Measurements from ENCODE around the gene DTNB. TPM values are rescaled to one million over a fixed set of nuclear protein-coding genes. Genes with fewer than 3 reads are reported as not detected.
"Not testable (repeated sequence)": the region's sequence is repeated elsewhere in the genome, so short reads cannot be mapped to it uniquely, and the experiment has no call there.

Gene DTNB
- total RNA-seq, 4 donors from 2014 or later = 12.4 to 28.8 (median 14.9) TPM

- Histone ChIP-seq H3K36me3 (no peaks in the 10 kb centered on the region), H3K4me1 (no peaks in the 10 kb centered on the region), H3K4me3 (no peak overlapping the region), H3K27ac (no peak overlapping the region), H3K27me3 (no peaks in the 10 kb centered on the region), H3K9me3 (no peaks in the 10 kb centered on the region)
- intact Hi-C loops (cut with DNase I; ENCODE audit: low total_unique reads) = no loop called here
- TF ChIP-seq, protein P1, sequence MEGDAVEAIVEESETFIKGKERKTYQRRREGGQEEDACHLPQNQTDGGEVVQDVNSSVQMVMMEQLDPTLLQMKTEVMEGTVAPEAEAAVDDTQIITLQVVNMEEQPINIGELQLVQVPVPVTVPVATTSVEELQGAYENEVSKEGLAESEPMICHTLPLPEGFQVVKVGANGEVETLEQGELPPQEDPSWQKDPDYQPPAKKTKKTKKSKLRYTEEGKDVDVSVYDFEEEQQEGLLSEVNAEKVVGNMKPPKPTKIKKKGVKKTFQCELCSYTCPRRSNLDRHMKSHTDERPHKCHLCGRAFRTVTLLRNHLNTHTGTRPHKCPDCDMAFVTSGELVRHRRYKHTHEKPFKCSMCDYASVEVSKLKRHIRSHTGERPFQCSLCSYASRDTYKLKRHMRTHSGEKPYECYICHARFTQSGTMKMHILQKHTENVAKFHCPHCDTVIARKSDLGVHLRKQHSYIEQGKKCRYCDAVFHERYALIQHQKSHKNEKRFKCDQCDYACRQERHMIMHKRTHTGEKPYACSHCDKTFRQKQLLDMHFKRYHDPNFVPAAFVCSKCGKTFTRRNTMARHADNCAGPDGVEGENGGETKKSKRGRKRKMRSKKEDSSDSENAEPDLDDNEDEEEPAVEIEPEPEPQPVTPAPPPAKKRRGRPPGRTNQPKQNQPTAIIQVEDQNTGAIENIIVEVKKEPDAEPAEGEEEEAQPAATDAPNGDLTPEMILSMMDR (IDR thresholded peaks at IDR 0.05) = no peak
- TF ChIP-seq POLR2A (IDR thresholded peaks at IDR 0.05) = no peak
- DNase-seq = no peak
Observed at GRCh38 chr2:25671622-25672021, 1.8 kb downstream of the DTNB start.

- Histone ChIP-seq H3K9me3 (no peaks in the 10 kb centered on the region), H3K36me3 (no peaks in the 10 kb centered on the region), H3K27ac (no peak overlapping the region), H3K4me1 (no peaks in the 10 kb centered on the region), H3K4me3 (no peak overlapping the region), H3K27me3 (no peaks in the 10 kb centered on the region)
- no peak for DNase-seq
- TF ChIP-seq, protein P1 (IDR thresholded peaks at IDR 0.05) = no peak
- TF ChIP-seq POLR2A (IDR thresholded peaks at IDR 0.05) = no peak
- intact Hi-C loops (cut with DNase I; ENCODE audit: low total_unique reads) = no loop called here
Observed at GRCh38 chr2:25669520-25669919, 3.9 kb downstream of the DTNB start.

- H3K4me1 ChIP-seq = no peaks in the 10 kb centered on the region
- DNase-seq = no peak
- TF ChIP-seq, protein P1 (IDR thresholded peaks at IDR 0.05) = no peak
- TF ChIP-seq POLR2A (IDR thresholded peaks at IDR 0.05) = no peak
- H3K36me3 ChIP-seq = no peaks in the 10 kb centered on the region
- H3K27me3 ChIP-seq = no peaks in the 10 kb centered on the region
- H3K27ac ChIP-seq = no peak overlapping the region
- intact Hi-C loops (cut with DNase I; ENCODE audit: low total_unique reads) = no loop called here
- no peaks in the 10 kb centered on the region for H3K9me3 ChIP-seq
- no peak overlapping the region for H3K4me3 ChIP-seq
Observed at GRCh38 chr2:25666218-25666617, 7.2 kb downstream of the DTNB start.

DNA sequence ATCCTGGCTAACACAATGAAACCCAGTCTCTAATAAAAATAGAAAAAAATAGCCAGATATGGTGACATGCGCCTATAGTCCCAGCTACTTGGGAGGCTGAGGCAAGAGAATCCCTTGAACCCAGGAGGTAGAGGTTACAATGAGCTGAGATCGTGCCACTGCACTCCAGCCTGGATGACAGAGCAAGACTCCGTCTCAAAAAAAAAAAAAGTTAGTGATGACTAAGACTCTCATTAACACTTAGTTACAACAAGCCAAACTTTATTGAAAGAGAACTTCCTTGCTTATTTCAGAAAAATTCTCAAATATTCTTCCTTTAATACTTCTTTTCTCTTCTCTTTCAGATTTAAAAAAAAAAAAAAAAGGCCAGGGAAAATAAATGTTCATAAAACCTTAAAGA lies 7.9 kb downstream of the DTNB start:
- H3K27me3 ChIP-seq; DNase-seq; H3K4me1 ChIP-seq; H3K4me3 ChIP-seq; H3K27ac ChIP-seq; H3K9me3 ChIP-seq; H3K36me3 ChIP-seq; intact Hi-C loops (cut with DNase I; ENCODE audit: low total_unique reads): not testable (repeated sequence)

DNA sequence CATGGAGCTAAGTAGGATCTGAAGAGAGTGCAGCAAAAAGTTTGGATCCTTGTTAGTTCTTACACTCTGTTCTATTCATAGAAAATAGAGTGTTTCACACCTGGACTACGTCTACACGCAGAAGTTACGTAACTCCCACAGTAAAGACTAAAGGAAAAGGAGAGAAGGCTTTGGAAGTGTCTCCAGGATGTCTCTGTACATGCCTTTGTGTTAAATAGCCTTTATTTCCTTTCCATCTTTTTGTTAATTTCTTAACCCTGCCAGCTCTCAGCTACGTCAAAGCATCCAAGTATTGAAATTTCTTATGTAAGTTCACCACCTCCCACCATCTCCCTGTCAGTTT lies 8.4 kb downstream of the DTNB start:
- no peak overlapping the region for H3K27ac ChIP-seq
- TF ChIP-seq, protein P1 (IDR thresholded peaks at IDR 0.05) = no peak
- TF ChIP-seq POLR2A (IDR thresholded peaks at IDR 0.05) = no peak
- no peaks in the 10 kb centered on the region for H3K9me3 ChIP-seq
- DNase-seq = no peak
- no peak overlapping the region for H3K4me3 ChIP-seq
- H3K4me1 ChIP-seq = no peaks in the 10 kb centered on the region
- no peaks in the 10 kb centered on the region for H3K27me3 ChIP-seq
- H3K36me3 ChIP-seq = no peaks in the 10 kb centered on the region
- intact Hi-C loops (cut with DNase I; ENCODE audit: low total_unique reads) = no loop called here

All from uterus (tissue), 4 donors.